Pancreas (tissue), 10 donors: Measurements from ENCODE around the gene PKNOX1. TPM values are rescaled to one million over a fixed set of nuclear protein-coding genes. Genes with fewer than 3 reads are reported as not detected.
"Not testable (repeated sequence)": the region's sequence is repeated elsewhere in the genome, so short reads cannot be mapped to it uniquely, and the experiment has no call there.

Experiments used
- ATAC-seq, 4 donors: fragments of 200-7000 bp; cut with Tn5 transposase; one replicate each; pipeline versions ENCODE4 v1.8.0 to v1.9.1; 2020; ENCODE audit warnings: mild to moderate bottlenecking in 4 of 4, moderate library complexity in 4 of 4
- DNase-seq, 6 donors: peaks; one replicate each; pipeline ENCODE4 v3.0.0-alpha.2; 2020
- FAIRE-seq: peaks from 2 replicates; lab custom pipeline; 2012; peaks lifted over from hg19 to GRCh38; lab: Jason Lieb, UNC
- H3K27ac ChIP-seq, 4 donors: fragments of 200-600 bp; sonication (generic); 1 replicate in 3 of 4; 2 replicates in 1 of 4; pipeline versions ENCODE4 v1.5.0 to v1.8.0; 2020
- H3K27me3 ChIP-seq, 4 donors: fragments of 200-600 bp; one replicate each; pipeline ENCODE4 v1.8.0; 2021
- H3K36me3 ChIP-seq, 3 donors: fragments of 200-600 bp; sonication (generic) in 1 of 3; one replicate each; pipeline versions ENCODE4 v1.5.0 to v1.8.0; 2020 to 2021
- H3K4me1 ChIP-seq, 3 donors: fragments of 200-600 bp; one replicate each; pipeline ENCODE4 v1.8.0; 2021
- H3K4me3 ChIP-seq, 4 donors: fragments of 200-600 bp; sonication (generic) in 2 of 4; one replicate each; pipeline versions ENCODE4 v1.5.0 to v1.8.0; 2020 to 2021
- H3K9me3 ChIP-seq, 4 donors: fragments of 200-600 bp; one replicate each; pipeline ENCODE4 v1.8.0; 2021
- CTCF ChIP-seq, 4 donors: fragments of 200-600 bp; sonication (generic) in 3 of 4; IDR thresholded peaks; one replicate each; pipeline versions ENCODE4 v1.5.0 to v1.8.0; 2021; ENCODE audit warnings: antibody characterized with exemption in 4 of 4
- WGBS, 2 donors: extraction: QIAGEN DNeasy Blood & Tissue Kit; methylation state at CpG; one replicate each; pipeline ENCODE4 v1.1.7; 2013; 5-methylcytosine and 5-hydroxymethylcytosine counted together
- intact Hi-C, 3 donors: fragments of 100-400 bp; cut with DNase I; formaldehyde crosslinking; loops; one replicate each; pipeline versions ENCODE4 v1.11.1 to v1.14.2; 2022
- polyA plus RNA-seq, 2 donors: library from polyadenylated mRNA; stranded (reverse); fragments of 200-250 nt; gene quantifications; one replicate each; pipeline ENCODE4 v1.2.3, GENCODE V29; 2013
- total RNA-seq, 6 donors: library from RNA; stranded (reverse); fragmentation: NEBNext Ultra II Directional in 4 of 6; extraction: Animal tissue kit (Norgen Biotek cat#: 25700) in 4 of 6; gene quantifications; one replicate each; pipeline versions ENCODE4 v1.2.1 to v1.2.4, GENCODE V29; 2021 to 2023
- donor health status: healthy with polysubstance abuse.
- donor health status: DM: no; HTN: no; CAD: no; lungs with moderate emphysema.
- donor health status: DM: no; HTN: no; CAD: no.
- donor health status: control.
- donor health status: control.
- donor health status: Bipolar disorder and iron deficiency.
- donor health status: DM: yes; HTN: yes; CAD: no.
- donor health status: DM: no; HTN: no; CAD: no.
- donor health status: DM: no; HTN: no; CAD: no.
- donor health status: DM: yes; HTN: yes; CAD: no.

PKNOX1 gene
- total and polyA plus RNA-seq, 8 donors = 5.2 to 10.2 (median 6.3) TPM

GRCh38 chr21:43031121-43031619 is 56.8 kb downstream of the PKNOX1 start:
- no peaks in the 10 kb centered on the region for H3K9me3 ChIP-seq
- H3K27ac ChIP-seq = no peak overlapping the region
- ATAC-seq = no peak
- no peak for DNase-seq
- H3K27me3 ChIP-seq = no peaks in the 10 kb centered on the region
- H3K4me3 ChIP-seq = no peak overlapping the region
- WGBS, 2 donors = 90 to 92% methylated on average over 12 of the region's 12 CpGs
- H3K36me3 ChIP-seq = peaks cover 0 to 11% (median 0%) of the 10 kb centered on the region in 3 donors
- H3K4me1 ChIP-seq = no peaks in the 10 kb centered on the region
- no peak for TF ChIP-seq CTCF (IDR thresholded peaks at IDR 0.05)
- intact Hi-C loops = no loop called here
- no peak for FAIRE-seq

DNA sequence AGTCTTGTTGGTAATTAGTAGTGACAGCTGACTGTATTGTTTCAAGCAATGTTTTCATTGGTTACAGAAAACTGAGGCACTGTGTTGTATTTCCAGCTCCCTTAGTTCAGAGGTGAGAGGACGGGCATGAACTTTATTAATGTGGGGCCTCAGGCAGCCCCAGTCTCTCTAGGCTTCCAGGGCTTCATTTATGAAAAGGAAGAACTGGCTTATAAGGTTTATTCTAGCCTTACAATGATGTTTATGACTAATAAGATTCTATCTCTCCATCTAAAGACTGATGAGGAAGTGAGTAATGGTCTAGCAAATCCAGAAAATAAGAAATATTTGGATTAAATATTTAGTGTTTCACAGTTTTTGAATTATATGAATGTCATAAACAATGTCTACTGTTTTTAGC is 59.7 kb downstream of the PKNOX1 start:
- DNase-seq (no peak), ATAC-seq (no peak), FAIRE-seq (no peak)
- no peaks in the 10 kb centered on the region for H3K4me1 ChIP-seq
- no peak for TF ChIP-seq CTCF (IDR thresholded peaks at IDR 0.05)
- peaks cover 0 to 4% (median 0%) of the 10 kb centered on the region in 3 donors for H3K36me3 ChIP-seq
- H3K27ac ChIP-seq = no peak overlapping the region
- no peaks in the 10 kb centered on the region for H3K9me3 ChIP-seq
- H3K27me3 ChIP-seq = no peaks in the 10 kb centered on the region
- WGBS, 2 donors = 91 to 94% methylated on average over 1 of the region's 1 CpG
- intact Hi-C loops = no loop called here
- H3K4me3 ChIP-seq = no peak overlapping the region

- H3K4me3 ChIP-seq = no peak overlapping the region
- ATAC-seq = no peak
- H3K4me1 ChIP-seq = no peaks in the 10 kb centered on the region
- 86% methylated on average over 5 of the region's 5 CpGs for WGBS, 2 donors
- intact Hi-C loops = no loop called here
- no peak for DNase-seq
- H3K27me3 ChIP-seq = no peaks in the 10 kb centered on the region
- TF ChIP-seq CTCF (IDR thresholded peaks at IDR 0.05) = no peak
- H3K36me3 ChIP-seq = no peaks in the 10 kb centered on the region
- FAIRE-seq = no peak
- no peak overlapping the region for H3K27ac ChIP-seq
- H3K9me3 ChIP-seq = no peaks in the 10 kb centered on the region
These were observed 60.5 kb downstream of the PKNOX1 start for GRCh38 chr21:43034826-43035225.

GRCh38 chr21:43036889-43037288 is 62.5 kb downstream of the PKNOX1 start:
- H3K9me3 ChIP-seq, DNase-seq, FAIRE-seq, H3K4me1 ChIP-seq, H3K4me3 ChIP-seq, H3K27me3 ChIP-seq, H3K36me3 ChIP-seq, intact Hi-C loops, H3K27ac ChIP-seq: not testable (repeated sequence)
- peak in 2 of 4 donors; percentile 31 to 61 for ATAC-seq
- WGBS, 2 donors = 91 to 97% methylated on average over 6 to 10 of the region's 17 CpGs

DNA sequence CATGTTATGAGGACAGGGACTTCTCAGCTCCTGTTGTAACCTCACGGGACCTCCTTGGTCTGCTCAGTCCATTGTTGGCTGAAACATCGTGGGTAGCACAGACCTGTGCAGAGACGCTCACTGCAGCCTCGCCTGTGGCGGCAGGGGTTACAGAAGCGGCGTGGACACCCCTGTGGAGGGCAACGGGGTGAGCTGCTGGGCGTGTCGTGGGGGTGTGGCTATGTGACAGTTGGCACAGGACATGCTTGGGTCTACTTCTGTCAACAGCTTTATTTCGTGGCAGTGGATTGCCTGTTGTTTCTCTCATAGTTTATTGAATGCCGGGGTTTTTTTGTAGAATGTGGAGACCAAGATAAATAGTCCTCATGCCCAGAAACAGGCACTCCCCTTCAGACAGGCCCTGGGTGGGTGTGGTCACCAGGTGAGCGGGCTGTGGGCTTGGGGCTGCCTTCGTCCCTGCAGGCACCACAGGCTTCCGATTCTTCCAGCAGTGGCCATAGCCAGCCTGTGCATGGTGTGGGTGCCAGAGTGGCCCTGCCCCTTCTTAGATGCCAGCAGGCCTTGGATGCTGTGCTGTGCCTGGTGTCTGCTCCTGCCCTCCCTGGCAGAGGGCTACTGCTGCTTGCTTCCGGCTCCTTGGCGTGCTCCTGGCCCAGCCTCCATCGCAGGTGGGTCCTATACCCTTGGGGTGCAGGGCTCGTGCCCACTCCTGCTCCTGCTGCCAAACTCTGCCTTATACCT is 63.7 kb downstream of the PKNOX1 start:
- H3K4me3 ChIP-seq, ATAC-seq, H3K9me3 ChIP-seq, H3K27me3 ChIP-seq, H3K36me3 ChIP-seq, H3K4me1 ChIP-seq, FAIRE-seq, H3K27ac ChIP-seq, DNase-seq, intact Hi-C loops: not testable (repeated sequence)
- 82 to 83% methylated on average over 15 to 18 of the region's 19 CpGs for WGBS, 2 donors

DNA sequence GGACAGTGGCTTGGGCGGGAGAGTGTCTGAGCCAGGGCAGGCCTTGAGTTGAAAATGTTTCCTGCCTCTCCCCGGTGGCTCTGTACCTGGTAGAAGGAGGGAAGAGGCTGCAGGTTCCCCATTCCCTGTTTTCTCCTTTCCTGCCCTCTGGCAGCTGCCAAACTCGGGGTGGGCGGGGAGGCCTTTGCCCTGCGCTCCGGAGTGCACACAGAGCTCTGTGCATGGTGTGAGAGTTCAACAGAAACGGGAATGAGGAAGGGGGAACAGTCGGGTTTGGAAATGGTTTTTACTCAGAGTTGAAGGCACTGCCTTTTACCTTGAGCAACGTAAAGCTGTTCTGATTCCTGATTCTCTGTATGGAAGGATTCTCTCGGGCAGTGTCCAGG is 64.3 kb downstream of the PKNOX1 start:
- not testable (repeated sequence) for FAIRE-seq, H3K27me3 ChIP-seq
- 93% methylated on average over 7 to 8 of the region's 10 CpGs for WGBS, 2 donors

GRCh38 chr21:43042169-43042568 is 67.8 kb downstream of the PKNOX1 start:
- H3K4me1 ChIP-seq, H3K27ac ChIP-seq, intact Hi-C loops, FAIRE-seq, H3K27me3 ChIP-seq, H3K4me3 ChIP-seq, H3K36me3 ChIP-seq, H3K9me3 ChIP-seq: not testable (repeated sequence)
- DNase-seq (peak in 1 of 6 donors; percentile 35), ATAC-seq (peak in 3 of 4 donors; percentile 3 to 39 (median 14))
- WGBS, 2 donors = 51 to 71% methylated on average over 5 of the region's 5 CpGs

More for the DNA sequence above, 64.3 kb downstream of the PKNOX1 start:
- DNase-seq, H3K27ac ChIP-seq, H3K36me3 ChIP-seq, H3K4me3 ChIP-seq, H3K4me1 ChIP-seq, ATAC-seq, intact Hi-C loops, H3K9me3 ChIP-seq: not testable (repeated sequence)

DNA sequence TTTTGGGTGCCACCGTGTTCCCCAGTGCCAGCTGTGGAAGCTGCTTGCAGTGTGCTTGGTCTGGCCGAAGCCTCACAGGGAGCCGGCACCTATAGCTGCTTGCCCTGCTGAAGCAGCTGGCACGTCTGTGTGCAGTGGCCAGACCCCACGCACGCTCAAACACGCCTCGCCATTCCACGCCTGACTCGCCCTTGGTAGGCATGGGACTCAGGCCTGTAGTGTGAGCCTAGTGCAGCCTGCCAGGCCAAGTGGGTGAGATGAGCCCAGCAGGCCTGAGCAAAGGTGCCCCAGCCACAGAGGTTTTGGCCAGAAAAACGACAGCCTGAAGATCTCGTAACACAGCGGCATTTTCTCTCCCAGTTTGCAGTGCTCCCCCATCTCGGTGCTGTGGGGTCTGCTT is 68.9 kb downstream of the PKNOX1 start:
- peak in 1 of 6 donors; percentile 38 for DNase-seq

GRCh38 chr21:43044547-43044946 is 70.2 kb downstream of the PKNOX1 start:
- H3K9me3 ChIP-seq, H3K36me3 ChIP-seq, H3K27ac ChIP-seq, intact Hi-C loops, FAIRE-seq, H3K4me1 ChIP-seq, H3K4me3 ChIP-seq, H3K27me3 ChIP-seq: not testable (repeated sequence)
- DNase-seq (peak in 2 of 6 donors; percentile 21 to 25), ATAC-seq (peak in 1 of 4 donors; percentile 0)
- 45 to 78% methylated on average over 8 to 12 of the region's 14 CpGs for WGBS, 2 donors

More for the DNA sequence above, 68.9 kb downstream of the PKNOX1 start:
- H3K4me3 ChIP-seq, H3K4me1 ChIP-seq, FAIRE-seq, ATAC-seq, intact Hi-C loops, H3K9me3 ChIP-seq, H3K27me3 ChIP-seq, H3K36me3 ChIP-seq, H3K27ac ChIP-seq: not testable (repeated sequence)
- 89 to 96% methylated on average over 4 to 10 of the region's 14 CpGs for WGBS, 2 donors
